Ovary (tissue), 9 donors: ENCODE results near the gene PIGL. TPM values are rescaled to one million over a fixed set of nuclear protein-coding genes. Genes with fewer than 3 reads are reported as not detected.

Experiments
- DNase-seq, 5 donors: peaks; one replicate each; pipeline ENCODE4 v3.0.0-alpha.2; 2019 to 2020
- H3K27ac ChIP-seq, 2 donors: fragments of 200-600 bp; one replicate each; pipeline versions ENCODE4 v1.5.1 to v1.8.0; 2019 to 2022
- H3K27me3 ChIP-seq: fragments of 200-600 bp; one replicate; pipeline ENCODE4 v1.8.0; 2022
- H3K36me3 ChIP-seq: fragments of 200-600 bp; sonication (generic); one replicate; pipeline ENCODE4 v1.5.1; 2019
- H3K4me1 ChIP-seq: one replicate; pipeline ENCODE4 v1.8.1; 2013; ENCODE audit warnings: mild to moderate bottlenecking, moderate library complexity; ENCODE audit not compliant: insufficient read depth
- H3K4me3 ChIP-seq: fragments of 200-600 bp; sonication (generic); one replicate; pipeline ENCODE4 v1.5.1; 2017
- H3K9me3 ChIP-seq, 2 donors: fragments of 200-600 bp in 1 of 2; sonication (generic) in 1 of 2; one replicate each; pipeline versions ENCODE4 v1.5.1 to v1.8.1; 2013 to 2019; ENCODE audit warnings: mild to moderate bottlenecking in 1 of 2, moderate library complexity in 1 of 2
- CTCF ChIP-seq, 3 donors: fragments of 450-650 bp in 2 of 3; fragments of 200-600 bp in 1 of 3; IDR thresholded peaks; one replicate each; pipeline versions ENCODE4 v1.5.1 to v1.8.0; 2016 to 2022; ENCODE audit warnings: antibody characterized with exemption in 3 of 3, mild to moderate bottlenecking in 1 of 3
- EP300 ChIP-seq: sonication (generic); formaldehyde crosslinking; IDR thresholded peaks from one replicate; pipeline ENCODE4 v1.6.1; 2017; ENCODE audit warnings: antibody characterized with exemption
- POLR2A ChIP-seq: fragments of 450-650 bp; IDR thresholded peaks from one replicate; pipeline ENCODE4 v1.6.1; 2017; ENCODE audit warnings: antibody characterized with exemption, mild to moderate bottlenecking, moderate library complexity
- WGBS, 3 donors: extraction: QIAGEN DNeasy Blood & Tissue Kit in 1 of 3; methylation state at CpG; one replicate each; pipeline versions ENCODE4 v1.1.5 to v1.1.7; 2013 to 2017; 5-methylcytosine and 5-hydroxymethylcytosine counted together
- intact Hi-C, 4 donors: fragments of 100-400 bp; cut with DNase I; formaldehyde crosslinking; loops; one replicate each; pipeline versions ENCODE4 v1.11.0 to v1.15.1; 2022 to 2023
- polyA plus RNA-seq, 2 donors: library from polyadenylated mRNA; stranded (reverse); fragments of 200-250 nt in 1 of 2; fragments of 350-450 nt in 1 of 2; fragmentation: Illumina TruSeq in 1 of 2; extraction: RNeasy Lipid Tissue Mini Kit (QIAGEN cat#74804) in 1 of 2; gene quantifications; one replicate each; pipeline ENCODE4 v1.2.3, GENCODE V29; 2013 to 2014
- total RNA-seq, 7 donors: library from RNA; depleted of rRNA in 2 of 7; stranded (reverse); fragments of >200 nt in 2 of 7; fragmentation: NEBNext Ultra II Directional in 3 of 7; extraction: Animal tissue kit (Norgen Biotek cat#: 25700) in 3 of 7; gene quantifications; one replicate each; pipeline versions ENCODE4 v1.1.0 to v1.2.4, GENCODE V29; 2016 to 2023
- donor health status: DM: no; HTN: no; CAD: no; lungs with moderate emphysema.
- donor health status: DM: no; HTN: no; CAD: no.
- donor health status: Bipolar disorder and iron deficiency.
- donor health status: DM: yes; HTN: yes; CAD: no.
- donor health status: DM: no; HTN: no; CAD: no.
- donor health status: DM: yes; HTN: yes; CAD: no.

The PIGL gene
- total and polyA plus RNA-seq, 9 donors, result 16.1 to 45.2 (median 34.8) TPM

GRCh38 chr17:16352303-16352666, 135.3 kb downstream of the PIGL start:
- Histone ChIP-seq H3K4me1 (peaks cover 2% of the 10 kb centered on the region), H3K27me3 (no peaks in the 10 kb centered on the region), H3K9me3 (no peaks in the 10 kb centered on the region), H3K36me3 (no peaks in the 10 kb centered on the region), H3K27ac (no peak overlapping the region), H3K4me3 (peak overlapping the region; percentile 84)
- 0 to 1% (median 1%) methylated on average over 25 of the region's 25 CpGs for WGBS, 3 donors
- peak; percentile 12 to 53 (median 32) for DNase-seq
- TF ChIP-seq EP300 (no peak), CTCF (IDR thresholded peaks at IDR 0.05) (no peak), POLR2A (no peak)
- intact Hi-C loops, result loop anchor here in 1 of 4 donors (10.0 kb wide), 1 partner anchor 67 kb away; no protein-coding TSS in a partner anchor

- peak overlapping the region; percentile 3 to 70 for H3K27ac ChIP-seq
- intact Hi-C loops, result loop anchor here in 1 of 4 donors (10.0 kb wide), 1 partner anchor 68 kb away; no protein-coding TSS in a partner anchor
- H3K36me3 ChIP-seq, result no peaks in the 10 kb centered on the region
- H3K4me3 ChIP-seq, result peak overlapping the region; percentile 84
- 0% methylated on average over 31 to 75 of the region's 75 CpGs for WGBS, 3 donors
- DNase-seq, result peak; percentile 34 to 66 (median 48)
- no peaks in the 10 kb centered on the region for H3K9me3 ChIP-seq
- TF ChIP-seq POLR2A (no peak), CTCF (IDR thresholded peaks at IDR 0.05) (no peak), EP300 (no peak)
- H3K27me3 ChIP-seq, result no peaks in the 10 kb centered on the region
- peaks cover 2% of the 10 kb centered on the region for H3K4me1 ChIP-seq
Measured at GRCh38 chr17:16352667-16353316, 135.8 kb downstream of the PIGL start.

- DNase-seq, result peak in 3 of 5 donors; percentile 36 to 61 (median 43)
- Histone ChIP-seq H3K27ac (peak within 1 kb of the TSS; percentile 3 to 70), H3K4me1 (peaks cover 2% of the 10 kb centered on the region), H3K36me3 (no peaks in the 10 kb centered on the region), H3K27me3 (no peaks in the 10 kb centered on the region), H3K9me3 (no peaks in the 10 kb centered on the region), H3K4me3 (peak within 1 kb of the TSS; percentile 84)
- TF ChIP-seq EP300 (no peak), CTCF (IDR thresholded peaks at IDR 0.05) (peak in 1 of 3 donors; percentile 19)
- WGBS, 3 donors, result 15 to 22% (median 21%) methylated on average over 58 to 83 of the region's 83 CpGs
- intact Hi-C loops, result loop anchor here in 1 of 4 donors (10.0 kb wide), 1 partner anchor 69 kb away; no protein-coding TSS in a partner anchor
Measured at GRCh38 chr17:16353317-16354174, 136.5 kb downstream of the PIGL start, which contains the start of gene CENPV. Gene CENPV (minus strand): TSS chr17:16353469. CDS start chr17:16353436, 33 bp downstream.

- intact Hi-C loops, result loop anchor here in 1 of 4 donors (10.0 kb wide), 1 partner anchor 70 kb away; no protein-coding TSS in a partner anchor
- WGBS, 3 donors, result 86 to 95% (median 92%) methylated on average over 14 of the region's 14 CpGs
- no peaks in the 10 kb centered on the region for H3K27me3 ChIP-seq
- no peak for DNase-seq
- peaks cover 2% of the 10 kb centered on the region for H3K4me1 ChIP-seq
- H3K36me3 ChIP-seq, result no peaks in the 10 kb centered on the region
- H3K9me3 ChIP-seq, result no peaks in the 10 kb centered on the region
- TF ChIP-seq EP300, result no peak
- TF ChIP-seq POLR2A, result no peak
- TF ChIP-seq CTCF (IDR thresholded peaks at IDR 0.05), result no peak
- H3K4me3 ChIP-seq, result no peak overlapping the region
- no peak overlapping the region for H3K27ac ChIP-seq
Measured at GRCh38 chr17:16354585-16354984, 137.6 kb downstream of the PIGL start.
